Activated T-cell treated with anti-CD3 and anti-CD28 coated beads, Interleukin-2, amount 50 U/mL, for 24 hours (primary cell): ENCODE data around the gene CEP131.

Experiments
- DNase-seq: peaks from one replicate; pipeline ENCODE4 v3.0.0-alpha.2; 2020
- H3K27ac Mint-ChIP-seq: 2 replicates; pipeline ENCODE4 v1.8.0; 2020; ENCODE audit warnings: mild to moderate bottlenecking, mixed read lengths
- H3K27me3 Mint-ChIP-seq: 2 replicates; pipeline ENCODE4 v1.8.0; 2020; ENCODE audit warnings: mixed read lengths
- H3K36me3 Mint-ChIP-seq: 2 replicates; pipeline ENCODE4 v1.8.0; 2020; ENCODE audit warnings: low read depth, mixed read lengths
- H3K4me1 Mint-ChIP-seq: 2 replicates; pipeline ENCODE4 v1.8.0; 2020; ENCODE audit warnings: low read depth, mixed read lengths
- H3K4me3 Mint-ChIP-seq: 2 replicates; pipeline ENCODE4 v1.8.0; 2020; ENCODE audit warnings: mild to moderate bottlenecking, moderate library complexity, mixed read lengths
- H3K9me3 Mint-ChIP-seq: 2 replicates; pipeline ENCODE4 v1.8.0; 2020; ENCODE audit warnings: mixed read lengths

The CEP131 gene

GRCh38 chr17:81256616-81257015 lies 33.9 kb upstream of the CEP131 start:
- no peak overlapping the region for H3K27ac Mint-ChIP-seq
- peaks cover 3% of the 10 kb centered on the region for H3K4me1 Mint-ChIP-seq
- H3K9me3 Mint-ChIP-seq: no peaks in the 10 kb centered on the region
- peaks cover 73% of the 10 kb centered on the region for H3K36me3 Mint-ChIP-seq
- H3K4me3 Mint-ChIP-seq: no peak overlapping the region
- H3K27me3 Mint-ChIP-seq: no peaks in the 10 kb centered on the region
- no peak for DNase-seq

DNA sequence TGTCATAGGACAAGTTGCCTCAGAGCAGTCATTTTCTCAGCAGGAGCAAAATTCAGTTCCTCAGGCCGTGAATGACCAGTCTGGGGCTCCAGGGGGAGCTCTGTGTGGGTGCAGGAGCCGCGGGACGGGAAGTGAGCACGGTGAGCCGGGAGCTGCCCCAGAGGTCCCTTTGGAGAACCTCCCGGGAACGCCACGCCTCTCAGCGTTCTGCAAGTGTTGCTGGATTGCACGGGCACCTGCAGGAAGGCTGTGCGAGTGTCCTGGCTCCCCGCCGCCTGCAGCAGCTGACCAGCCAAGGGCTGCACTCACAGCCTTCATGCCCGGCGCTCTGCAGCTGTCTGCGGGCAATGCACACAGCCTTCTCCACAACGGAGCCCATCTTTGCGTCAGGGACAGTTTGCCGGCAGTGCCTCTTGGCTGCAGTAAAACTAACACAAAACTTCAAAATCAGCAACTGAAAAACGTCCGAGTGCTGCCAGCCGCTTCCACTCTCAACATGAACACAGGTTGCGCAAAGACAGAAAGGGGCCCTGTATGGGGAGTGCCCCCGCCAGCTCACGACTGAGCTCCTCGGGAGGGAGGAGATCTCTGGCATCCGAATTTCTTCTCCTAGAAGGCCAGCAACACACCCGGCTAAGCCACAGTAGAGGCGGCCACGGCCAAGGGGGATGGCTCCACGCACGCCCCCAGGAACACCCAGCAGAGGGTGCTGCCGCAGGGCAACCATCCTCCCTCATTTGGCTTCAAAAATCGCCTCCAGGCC lies 32.4 kb upstream of the CEP131 start:
- Mint-ChIP-seq H3K4me3 (no peak overlapping the region), H3K4me1 (peaks cover 3% of the 10 kb centered on the region), H3K9me3 (no peaks in the 10 kb centered on the region), H3K36me3 (peaks cover 70% of the 10 kb centered on the region), H3K27ac (no peak overlapping the region), H3K27me3 (no peaks in the 10 kb centered on the region)
- DNase-seq: no peak

DNA sequence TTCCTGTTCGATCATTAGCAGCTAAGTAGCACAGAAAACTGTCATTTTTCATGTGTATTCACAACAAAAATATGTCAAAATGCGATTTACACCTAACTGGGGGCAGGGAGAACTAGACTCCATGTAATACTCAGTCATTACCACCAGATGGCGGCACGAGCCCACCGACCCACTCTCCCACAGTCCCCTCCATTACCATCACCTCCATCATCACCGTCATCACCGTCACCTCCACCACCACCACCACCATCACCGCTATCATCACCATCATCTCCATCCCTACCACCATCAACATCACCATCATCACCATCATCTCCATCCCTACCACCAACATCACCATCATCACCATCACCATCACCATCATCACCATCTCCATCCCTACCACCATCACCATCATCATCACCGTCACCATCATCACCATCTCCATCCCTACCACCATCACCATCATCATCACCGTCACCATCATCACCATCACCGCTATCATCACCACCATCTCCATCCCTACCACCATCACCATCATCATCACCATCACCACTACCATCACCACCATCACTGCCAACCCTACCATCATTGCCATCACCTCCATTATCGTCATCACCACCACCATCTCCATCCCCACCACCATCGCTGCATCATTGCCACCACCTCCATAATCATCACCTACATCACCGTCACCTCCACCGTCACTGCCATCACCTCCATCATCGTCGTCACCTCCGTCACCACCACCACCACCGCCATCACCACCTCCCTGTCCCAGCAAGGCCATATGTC lies 30.8 kb upstream of the CEP131 start:
- Mint-ChIP-seq H3K27ac (peak overlapping the region; percentile 11), H3K4me1 (peaks cover 3% of the 10 kb centered on the region), H3K4me3 (no peak overlapping the region), H3K27me3 (no peaks in the 10 kb centered on the region), H3K36me3 (peaks cover 62% of the 10 kb centered on the region), H3K9me3 (no peaks in the 10 kb centered on the region)
- peak; percentile 70 for DNase-seq

- H3K4me3 Mint-ChIP-seq: no peak overlapping the region
- no peak for DNase-seq
- peaks cover 60% of the 10 kb centered on the region for H3K36me3 Mint-ChIP-seq
- H3K4me1 Mint-ChIP-seq: peaks cover 4% of the 10 kb centered on the region
- H3K27ac Mint-ChIP-seq: peak overlapping the region; percentile 11
- H3K27me3 Mint-ChIP-seq: no peaks in the 10 kb centered on the region
- H3K9me3 Mint-ChIP-seq: no peaks in the 10 kb centered on the region
These were observed 30.2 kb upstream of the CEP131 start for GRCh38 chr17:81252987-81253329.

- Mint-ChIP-seq H3K27me3 (no peaks in the 10 kb centered on the region), H3K36me3 (peaks cover 57% of the 10 kb centered on the region), H3K9me3 (no peaks in the 10 kb centered on the region), H3K27ac (no peak overlapping the region), H3K4me3 (no peak overlapping the region), H3K4me1 (peaks cover 4% of the 10 kb centered on the region)
- no peak for DNase-seq
These were observed 29.7 kb upstream of the CEP131 start for GRCh38 chr17:81252326-81252986.

GRCh38 chr17:81251709-81252301 lies 29.0 kb upstream of the CEP131 start:
- H3K4me1 Mint-ChIP-seq: peaks cover 4% of the 10 kb centered on the region
- no peaks in the 10 kb centered on the region for H3K27me3 Mint-ChIP-seq
- no peak overlapping the region for H3K4me3 Mint-ChIP-seq
- no peaks in the 10 kb centered on the region for H3K9me3 Mint-ChIP-seq
- no peak overlapping the region for H3K27ac Mint-ChIP-seq
- no peak for DNase-seq
- H3K36me3 Mint-ChIP-seq: peaks cover 52% of the 10 kb centered on the region

DNA sequence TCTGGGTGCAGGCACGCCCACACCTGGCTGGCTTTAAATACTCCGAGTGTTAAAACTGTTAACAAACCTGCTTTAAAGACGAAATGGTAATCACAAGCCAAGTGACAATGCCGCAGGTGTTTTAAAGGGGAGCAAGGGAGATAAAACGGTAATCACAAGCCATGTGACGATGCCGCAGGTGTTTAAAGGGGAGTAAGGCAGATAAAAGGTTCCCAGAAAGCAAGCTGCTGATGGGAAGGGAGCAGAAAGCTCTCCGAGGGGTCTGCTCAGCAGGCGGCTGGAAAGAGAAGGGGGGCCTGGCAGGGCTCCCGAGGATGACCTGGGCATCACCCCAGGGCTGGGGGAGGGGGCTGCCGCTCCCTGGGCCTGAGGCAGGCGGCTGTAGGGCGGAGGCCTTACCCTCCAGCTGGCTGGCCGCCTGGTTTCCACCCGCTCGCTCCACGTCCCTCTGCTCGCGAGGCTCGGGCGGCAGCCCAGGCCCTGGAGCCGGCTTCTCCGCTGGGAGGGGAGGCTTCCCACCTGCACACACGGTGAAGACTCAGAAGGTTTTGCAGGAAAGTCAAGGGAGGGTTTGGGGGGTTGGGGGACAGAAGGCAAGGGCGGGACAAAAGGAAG lies 28.4 kb upstream of the CEP131 start:
- H3K4me3 Mint-ChIP-seq: no peak overlapping the region
- H3K9me3 Mint-ChIP-seq: no peaks in the 10 kb centered on the region
- DNase-seq: no peak
- H3K27ac Mint-ChIP-seq: no peak overlapping the region
- H3K36me3 Mint-ChIP-seq: peaks cover 49% of the 10 kb centered on the region
- peaks cover 4% of the 10 kb centered on the region for H3K4me1 Mint-ChIP-seq
- H3K27me3 Mint-ChIP-seq: no peaks in the 10 kb centered on the region

DNA sequence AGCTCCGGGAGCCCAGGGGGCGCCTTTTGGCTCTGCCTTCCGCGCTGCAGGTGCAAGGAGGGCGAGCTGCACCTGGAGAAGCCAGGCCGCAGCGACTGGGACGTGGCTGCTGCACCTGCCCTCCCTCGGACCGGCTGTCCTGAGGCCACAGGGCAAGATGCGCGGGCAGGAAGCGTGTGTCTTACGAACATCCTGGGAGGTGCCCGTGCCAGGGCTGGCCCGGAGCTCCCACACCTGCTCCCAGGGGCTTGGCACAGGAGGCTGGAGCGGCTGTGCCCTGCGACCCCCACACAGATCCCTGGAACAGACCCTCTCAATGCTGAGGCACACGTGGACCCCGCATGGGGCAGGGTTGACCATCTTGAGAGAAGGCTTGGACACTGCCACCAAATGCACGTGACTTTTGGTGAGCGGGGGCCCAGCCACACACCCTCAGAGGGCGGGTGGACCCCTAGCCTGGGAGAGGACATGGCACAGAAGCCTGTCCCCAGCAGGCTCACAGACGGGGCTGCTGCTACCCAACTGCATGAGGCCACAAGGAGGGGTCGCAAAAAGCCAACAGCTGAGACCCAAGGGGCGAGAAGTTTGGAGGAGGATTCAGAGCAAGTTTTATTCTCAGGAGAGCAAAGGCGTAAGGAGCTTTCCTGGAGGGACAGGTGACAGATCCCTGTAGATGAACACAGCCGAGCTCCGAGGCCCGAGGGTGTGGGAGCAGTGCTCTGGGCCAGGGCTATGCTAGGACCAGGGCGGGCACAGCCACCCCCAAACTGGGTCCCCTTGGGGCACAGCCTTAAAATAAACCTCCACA lies 27.7 kb upstream of the CEP131 start:
- peaks cover 46% of the 10 kb centered on the region for H3K36me3 Mint-ChIP-seq
- H3K4me3 Mint-ChIP-seq: no peak overlapping the region
- H3K27me3 Mint-ChIP-seq: no peaks in the 10 kb centered on the region
- no peak overlapping the region for H3K27ac Mint-ChIP-seq
- no peak for DNase-seq
- peaks cover 4% of the 10 kb centered on the region for H3K4me1 Mint-ChIP-seq
- H3K9me3 Mint-ChIP-seq: no peaks in the 10 kb centered on the region

- Mint-ChIP-seq H3K27ac (no peak overlapping the region), H3K4me3 (no peak overlapping the region), H3K36me3 (peaks cover 48% of the 10 kb centered on the region), H3K4me1 (peaks cover 12% of the 10 kb centered on the region), H3K27me3 (no peaks in the 10 kb centered on the region), H3K9me3 (no peaks in the 10 kb centered on the region)
- no peak for DNase-seq
These were observed 26.7 kb upstream of the CEP131 start for GRCh38 chr17:81249223-81250040.

DNA sequence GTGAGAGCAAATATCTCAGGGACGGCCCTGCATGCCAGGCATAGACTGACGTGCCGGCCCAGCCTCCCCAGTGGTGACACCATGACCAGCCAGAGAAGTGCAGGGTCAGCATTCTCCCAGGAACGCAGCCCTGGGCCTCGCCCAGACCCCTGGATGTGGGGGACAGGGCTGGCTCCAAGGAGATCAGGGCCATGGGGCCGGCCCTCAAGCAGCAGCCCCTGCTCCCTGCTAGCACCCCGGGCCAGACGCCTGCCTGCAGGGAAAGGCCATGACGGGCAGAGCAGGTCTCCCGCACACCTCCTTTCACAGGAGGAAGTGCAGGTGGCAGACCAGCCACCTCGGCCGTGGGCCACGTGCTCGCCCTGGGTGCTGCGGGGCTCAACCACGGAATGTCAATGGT lies 25.9 kb upstream of the CEP131 start:
- Mint-ChIP-seq H3K27ac (peak overlapping the region; percentile 33), H3K36me3 (peaks cover 48% of the 10 kb centered on the region), H3K9me3 (no peaks in the 10 kb centered on the region), H3K4me3 (no peak overlapping the region), H3K27me3 (no peaks in the 10 kb centered on the region), H3K4me1 (peaks cover 12% of the 10 kb centered on the region)
- DNase-seq: no peak

DNA sequence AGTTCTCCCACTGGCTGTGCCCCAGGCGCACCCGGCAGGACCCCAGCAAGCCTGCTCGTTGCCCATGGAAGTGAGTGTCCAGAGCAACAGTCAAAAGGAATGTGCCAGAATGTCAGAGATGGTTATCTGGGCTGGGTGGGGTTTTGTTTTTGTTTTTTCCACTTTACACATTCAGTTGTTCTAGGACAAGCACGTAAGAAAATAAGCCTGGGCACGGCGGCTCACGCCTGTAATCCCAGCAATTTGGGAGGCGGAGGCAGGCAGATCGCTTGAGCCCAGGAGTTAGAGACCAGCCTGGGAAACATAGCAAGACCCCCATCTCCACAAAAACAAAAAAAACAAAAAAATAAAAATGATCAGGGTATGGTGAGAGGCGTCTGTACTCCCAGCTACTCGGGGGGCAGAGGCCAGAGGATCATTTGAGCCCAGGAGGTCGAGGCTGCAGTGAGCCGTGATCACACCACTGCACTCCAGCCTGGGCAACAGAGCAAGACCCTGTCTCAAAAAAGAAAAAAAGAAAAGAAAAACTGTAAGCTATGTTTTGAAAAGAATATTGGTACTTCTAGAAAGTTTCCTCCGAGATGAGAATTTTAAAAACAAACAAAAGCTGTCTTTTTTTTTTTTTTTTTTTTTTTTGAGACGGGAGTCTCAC lies 24.7 kb upstream of the CEP131 start:
- H3K27me3 Mint-ChIP-seq: no peaks in the 10 kb centered on the region
- H3K4me1 Mint-ChIP-seq: peaks cover 9% of the 10 kb centered on the region
- H3K27ac Mint-ChIP-seq: no peak overlapping the region
- H3K36me3 Mint-ChIP-seq: peaks cover 48% of the 10 kb centered on the region
- H3K9me3 Mint-ChIP-seq: no peaks in the 10 kb centered on the region
- H3K4me3 Mint-ChIP-seq: no peak overlapping the region
- DNase-seq: no peak

DNA sequence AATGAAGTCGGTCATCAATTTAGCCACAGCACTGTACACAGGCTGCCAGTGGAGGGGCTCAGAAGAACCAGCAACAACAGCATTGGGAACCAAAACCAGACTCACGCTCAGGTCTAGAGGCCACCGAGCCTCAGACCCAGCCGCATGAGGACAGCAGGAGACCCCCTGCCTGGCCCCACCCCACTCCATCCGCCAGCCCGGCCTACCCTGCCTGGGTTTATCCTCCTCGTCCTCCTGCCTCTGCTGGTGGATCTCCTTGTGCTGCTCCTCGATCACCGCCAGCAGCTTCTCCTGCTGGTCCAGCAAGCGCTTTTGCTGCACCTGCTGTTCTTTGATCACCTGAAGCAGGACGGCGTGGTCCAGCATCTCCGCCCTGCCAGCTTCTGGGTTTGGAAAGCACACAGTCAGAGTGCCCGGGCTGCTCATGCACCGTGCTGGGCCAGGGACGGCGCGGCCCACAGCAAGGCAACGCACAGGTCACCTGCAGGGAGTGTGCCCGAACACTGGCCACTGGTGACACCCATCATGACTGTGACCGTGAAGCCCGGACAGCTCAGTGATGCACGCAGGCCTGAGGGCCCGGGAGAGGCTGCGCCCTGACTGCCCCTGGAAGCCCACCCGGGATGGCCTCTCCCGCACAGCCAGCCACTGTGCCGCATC lies 24.0 kb upstream of the CEP131 start:
- no peak for DNase-seq
- no peak overlapping the region for H3K4me3 Mint-ChIP-seq
- H3K27ac Mint-ChIP-seq: peak overlapping the region; percentile 52
- H3K36me3 Mint-ChIP-seq: peaks cover 48% of the 10 kb centered on the region
- H3K4me1 Mint-ChIP-seq: peaks cover 15% of the 10 kb centered on the region
- H3K27me3 Mint-ChIP-seq: no peaks in the 10 kb centered on the region
- H3K9me3 Mint-ChIP-seq: no peaks in the 10 kb centered on the region
